Measurements from ENCODE around the gene GRIFIN. TPM values are rescaled to one million over a fixed set of nuclear protein-coding genes. Genes with fewer than 3 reads are reported as not detected.

The GRIFIN gene
- total RNA-seq, 1 donor from 2014 or later: not detected

- H3K9me3 Mint-ChIP-seq: no peaks in the 10 kb centered on the region
- TF ChIP-seq CTCF (IDR thresholded peaks at IDR 0.05; ENCODE audit: unreplicated experiment): no peak
- no peak overlapping the region for H3K27ac Mint-ChIP-seq
Observed at GRCh38 chr7:2438186-2438585, 38.0 kb downstream of the GRIFIN start.

GRCh38 chr7:2437537-2438148 is 38.6 kb downstream of the GRIFIN start:
- H3K9me3 Mint-ChIP-seq: no peaks in the 10 kb centered on the region
- H3K4me1 Mint-ChIP-seq: peaks cover 16% of the 10 kb centered on the region
- H3K4me3 Mint-ChIP-seq: no peak overlapping the region
- DNase-seq (ENCODE audit: low spot score in 2 of 2, unreplicated experiment in 2 of 2): no peak
- no peaks in the 10 kb centered on the region for H3K27me3 Mint-ChIP-seq (ENCODE audit: low read depth)
- H3K36me3 Mint-ChIP-seq: peaks cover 21% of the 10 kb centered on the region
- no peak overlapping the region for H3K27ac Mint-ChIP-seq
- TF ChIP-seq CTCF (IDR thresholded peaks at IDR 0.05; ENCODE audit: unreplicated experiment): no peak

More at GRCh38 chr7:2438186-2438585, 38.0 kb downstream of the GRIFIN start:
- no peaks in the 10 kb centered on the region for H3K27me3 Mint-ChIP-seq (ENCODE audit: low read depth)
- no peak for DNase-seq (ENCODE audit: low spot score in 2 of 2, unreplicated experiment in 2 of 2)
- H3K4me3 Mint-ChIP-seq: no peak overlapping the region
- peaks cover 16% of the 10 kb centered on the region for H3K4me1 Mint-ChIP-seq
- H3K36me3 Mint-ChIP-seq: peaks cover 19% of the 10 kb centered on the region

- DNase-seq (ENCODE audit: low spot score in 2 of 2, unreplicated experiment in 2 of 2): no peak
- Mint-ChIP-seq H3K27me3 (ENCODE audit: low read depth) (no peaks in the 10 kb centered on the region), H3K27ac (no peak overlapping the region), H3K4me1 (peaks cover 16% of the 10 kb centered on the region), H3K36me3 (peaks cover 23% of the 10 kb centered on the region), H3K9me3 (no peaks in the 10 kb centered on the region), H3K4me3 (no peak overlapping the region)
- TF ChIP-seq CTCF (IDR thresholded peaks at IDR 0.05; ENCODE audit: unreplicated experiment): no peak
Observed at GRCh38 chr7:2437136-2437535, 39.1 kb downstream of the GRIFIN start.

DNA sequence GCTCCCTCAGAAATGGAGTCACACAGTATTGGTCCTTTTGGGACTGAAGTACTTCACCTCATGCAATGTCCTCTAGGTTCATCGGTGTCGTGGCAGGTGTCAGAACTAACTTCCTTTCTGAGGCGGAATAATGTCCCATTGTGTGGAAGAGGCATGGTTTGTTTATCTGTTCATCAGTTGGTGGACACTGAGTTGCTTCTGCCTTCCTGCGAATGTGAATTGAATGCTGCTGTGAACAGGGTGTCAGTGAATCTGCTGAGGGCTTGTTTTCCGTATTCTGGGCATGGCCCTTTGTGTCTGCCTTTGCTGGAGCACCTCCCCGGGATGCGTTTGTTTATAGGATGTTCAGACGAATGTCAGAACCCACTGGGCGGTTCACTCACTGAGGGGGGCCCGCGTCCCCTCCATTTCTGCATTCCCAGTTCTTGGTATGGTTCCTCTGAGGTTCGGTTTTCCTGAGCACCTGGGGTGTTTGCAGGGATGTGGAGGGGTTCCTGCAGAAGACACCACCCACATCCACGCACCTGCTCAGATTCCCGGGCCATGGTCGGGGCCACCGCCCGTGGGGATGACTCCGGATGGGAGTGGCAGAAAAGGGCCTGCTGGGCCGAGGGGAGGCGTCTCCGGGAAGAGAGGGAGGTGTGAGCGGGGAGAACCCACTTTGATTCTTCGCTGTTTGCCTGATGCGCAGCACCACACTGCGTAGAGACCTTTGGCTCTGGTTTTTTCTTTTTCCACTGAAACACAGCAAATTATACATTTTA is 39.7 kb downstream of the GRIFIN start:
- Mint-ChIP-seq H3K27me3 (ENCODE audit: low read depth) (no peaks in the 10 kb centered on the region), H3K4me3 (no peak overlapping the region), H3K36me3 (peaks cover 29% of the 10 kb centered on the region), H3K27ac (no peak overlapping the region), H3K9me3 (no peaks in the 10 kb centered on the region), H3K4me1 (peaks cover 16% of the 10 kb centered on the region)
- TF ChIP-seq CTCF (IDR thresholded peaks at IDR 0.05; ENCODE audit: unreplicated experiment): no peak
- no peak for DNase-seq (ENCODE audit: low spot score in 2 of 2, unreplicated experiment in 2 of 2)

DNA sequence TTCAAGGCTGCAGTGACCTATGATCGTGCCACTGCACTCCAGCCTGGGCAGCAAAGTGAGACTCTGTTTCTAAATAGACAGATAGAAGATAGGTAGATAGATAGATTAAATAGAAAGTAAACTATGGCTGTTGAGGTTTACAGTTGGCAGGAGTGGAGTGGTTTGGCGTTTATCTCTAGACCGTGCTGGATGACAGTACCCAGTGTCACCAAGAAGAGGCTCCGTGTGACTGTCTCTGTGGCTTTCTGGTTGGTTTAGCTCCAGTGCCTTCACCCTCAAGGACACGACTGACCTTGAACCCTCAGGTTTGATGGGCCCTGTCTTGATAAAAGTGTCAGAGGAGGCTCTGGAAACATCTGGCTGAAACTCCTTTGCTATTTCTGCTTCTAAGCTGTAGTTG is 41.1 kb downstream of the GRIFIN start:
- peaks cover 7% of the 10 kb centered on the region for H3K4me1 Mint-ChIP-seq
- H3K9me3 Mint-ChIP-seq: peaks cover 6% of the 10 kb centered on the region
- H3K36me3 Mint-ChIP-seq: peaks cover 36% of the 10 kb centered on the region
- TF ChIP-seq CTCF (IDR thresholded peaks at IDR 0.05; ENCODE audit: unreplicated experiment): no peak
- H3K27ac Mint-ChIP-seq: no peak overlapping the region
- H3K27me3 Mint-ChIP-seq (ENCODE audit: low read depth): no peaks in the 10 kb centered on the region
- no peak overlapping the region for H3K4me3 Mint-ChIP-seq
- no peak for DNase-seq (ENCODE audit: low spot score in 2 of 2, unreplicated experiment in 2 of 2)
